K562 (cell line): ENCODE data around the gene DNASE1L1. TPM values are rescaled to one million over a fixed set of nuclear protein-coding genes. Genes with fewer than 3 reads are reported as not detected.

Source experiments
- CREM ChIP-seq: IDR thresholded peaks from 2 replicates; pipeline ENCODE4 v1.6.1; 2014; ENCODE audit warnings: antibody characterized with exemption, low read depth
- HDAC1 ChIP-seq, 2 experiments: fragments of 450-650 bp; IDR thresholded peaks; 2 replicates each; pipeline ENCODE4 v1.6.1; 2016 to 2017; ENCODE audit warnings: inconsistent platforms in 1 of 2, mild to moderate bottlenecking in 1 of 2, moderate library complexity in 1 of 2
- HMGN3 ChIP-seq: IDR thresholded peaks from 2 replicates; pipeline ENCODE4 v1.6.1; 2011; ENCODE audit warnings: borderline replicate concordance, low read depth, mild to moderate bottlenecking, mixed read lengths, low read length; ENCODE audit not compliant: insufficient read length; ENCODE audit errors: extremely low read depth
- RAD21 ChIP-seq, 2 experiments: fragments of 250-450 bp in 1 of 2; fragments of 450-650 bp in 1 of 2; sonication (Bioruptor Pico) in 1 of 2; formaldehyde crosslinking in 1 of 2; IDR thresholded peaks in 1 of 2; conservative IDR thresholded peaks in 1 of 2; 2 replicates each; pipeline versions ENCODE4 v1.4.0 to v1.8.0; 2020 to 2022; ENCODE audit warnings: mild to moderate bottlenecking in 2 of 2, moderate library complexity in 1 of 2
- REST ChIP-seq, 2 experiments: fragments of 450-650 bp; formaldehyde crosslinking in 1 of 2; IDR thresholded peaks; 2 replicates each; pipeline versions ENCODE4 v1.4.0 to v1.6.1; 2014 to 2020; ENCODE audit warnings: mild to moderate bottlenecking in 2 of 2, borderline replicate concordance in 1 of 2, low read depth in 1 of 2
- SMARCA4 ChIP-seq: fragments of 450-650 bp; IDR thresholded peaks from 2 replicates; pipeline ENCODE4 v1.6.1; 2016
- SMC3 ChIP-seq: conservative IDR thresholded peaks from 2 replicates; pipeline ENCODE4 v1.6.1; 2011; ENCODE audit warnings: low read depth, low read length, improper control_type of control experiment; ENCODE audit not compliant: insufficient read depth
- UBTF ChIP-seq, 2 experiments: IDR thresholded peaks; 2 replicates each; pipeline ENCODE4 v1.6.1; 2012; ENCODE audit warnings: improper control_type of control experiment in 2 of 2, low read depth in 2 of 2, low read length in 2 of 2, borderline replicate concordance in 1 of 2
- polyA plus RNA-seq, 8 experiments: library from polyadenylated mRNA; depleted of rRNA in 4 of 8; stranded (reverse) in 5 of 8; unstranded in 3 of 8; fragments of >200 nt; fragmentation: Nextera tagmentation in 2 of 8; fragmentation: Illumina TruSeq in 1 of 8; extraction: Ambion mirVana in 2 of 8; extraction: Trizol in 1 of 8; gene quantifications; 2 replicates each; pipeline versions ENCODE4 v1.2.1 to v1.2.3, GENCODE V29; 2011 to 2014; ENCODE audit warnings: inconsistent platforms in 1 of 8, missing spikeins in 1 of 8
- total RNA-seq, 7 experiments: library from RNA; depleted of rRNA in 6 of 7; stranded (reverse); fragments of >200 nt in 6 of 7; fragmentation: Illumina TruSeq in 2 of 7; extraction: Trizol in 2 of 7; gene quantifications; 2 replicates each; pipeline versions ENCODE4 v1.2.1 to v1.2.3, GENCODE V29; 2011 to 2021; ENCODE audit warnings: low replicate concordance in 1 of 7

DNASE1L1 gene
- total and polyA plus RNA-seq, 9 of the 15 experiments (the other 6 are each of a cell fraction or from before 2014, with no cell fraction given), result 0.73 to 12.6 (median 7.9) TPM

GRCh38 chrX:154373340-154374306, 35.4 kb downstream of the DNASE1L1 start (continued):
- no peak for TF ChIP-seq HMGN3
- peak; percentile 73; the same call in 1 of the 2 replicates for TF ChIP-seq REST (IDR thresholded peaks at IDR 0.05; ENCODE audit: borderline replicate concordance)
- no peak for TF ChIP-seq REST (CRISPR knock-in tag; IDR thresholded peaks at IDR 0.05; ENCODE audit: low read depth)
- peak; percentile 38; the same call in 1 of the 2 replicates for TF ChIP-seq SMC3
- 0 out of 4 replicates have a peak, but pooled peaks of 1 of the 2 experiments have one; percentile 41 for TF ChIP-seq UBTF (IDR thresholded peaks at IDR 0.05; ENCODE audit: borderline replicate concordance in 1 of 2, low read depth in 2 of 2, low read length in 2 of 2)
- 0 out of 4 replicates have a peak, but pooled peaks of 1 of the 2 experiments have one; percentile 23 for TF ChIP-seq HDAC1 (IDR thresholded peaks at IDR 0.05)
- TF ChIP-seq CREM, result peak; percentile 36; the same call in 1 of the 2 replicates
- TF ChIP-seq RAD21 (CRISPR knock-in tag; conservative IDR thresholded peaks at IDR 0.05 in 1 of 2, IDR thresholded peaks at IDR 0.05 in 1 of 2), result peak; percentile 60 to 62; a peak in 3 of 4 replicates
- peak; percentile 61; the same call in 1 of the 2 replicates for TF ChIP-seq SMARCA4
